Measurements from ENCODE around the gene KHDC1.
"Not testable (repeated sequence)": the region's sequence is repeated elsewhere in the genome, so short reads cannot be mapped to it uniquely, and the experiment has no call there.

Gene KHDC1, protein sequence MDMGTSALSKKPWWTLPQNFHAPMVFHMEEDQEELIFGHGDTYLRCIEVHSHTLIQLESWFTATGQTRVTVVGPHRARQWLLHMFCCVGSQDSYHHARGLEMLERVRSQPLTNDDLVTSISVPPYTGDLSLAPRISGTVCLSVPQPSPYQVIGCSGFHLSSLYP

DNA sequence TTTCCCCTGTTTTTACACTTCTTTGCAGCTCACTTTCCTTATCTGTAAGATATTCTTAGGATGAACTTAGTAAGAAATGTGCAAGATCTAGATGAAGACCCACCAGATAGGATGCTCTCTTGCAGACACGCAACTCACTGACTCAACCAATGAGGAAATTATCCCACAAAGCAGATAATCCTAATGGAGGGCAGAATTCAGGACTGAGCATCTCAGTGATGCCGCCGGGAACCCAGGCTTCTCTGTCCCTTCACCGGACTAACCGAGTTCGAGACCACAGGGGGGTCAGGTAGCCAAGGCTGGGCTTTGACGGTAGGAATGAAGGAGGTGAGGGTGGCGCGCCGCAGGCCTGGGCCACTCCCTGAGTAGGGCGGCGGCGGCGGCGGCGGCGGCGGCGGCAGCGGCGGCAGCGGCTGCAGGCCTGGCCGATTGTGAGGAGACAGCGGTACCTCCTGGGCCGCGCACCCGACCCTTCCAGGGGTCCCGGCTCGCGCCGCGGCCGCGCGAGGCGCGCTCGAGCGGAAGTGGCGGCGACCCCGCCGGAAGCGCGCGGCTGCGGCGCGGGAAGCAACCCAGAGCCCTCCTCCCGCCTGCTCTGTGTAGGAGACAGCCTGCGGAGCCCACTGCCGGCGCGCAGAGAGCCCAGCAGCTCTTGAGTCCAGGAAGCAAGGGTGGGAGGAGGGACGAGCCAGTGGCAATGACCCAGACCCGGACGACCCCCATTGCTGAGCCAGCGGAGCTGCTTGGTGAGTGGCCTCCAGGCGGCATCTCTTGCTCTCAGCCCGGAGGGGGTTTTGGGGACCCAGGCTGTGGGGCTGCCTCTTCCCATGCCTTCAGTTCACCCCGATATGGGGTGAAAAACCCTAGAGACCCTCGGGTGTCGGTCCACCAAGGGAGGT, at the start of gene KHDC1:
Gene KHDC1 (minus strand): TSS at position 526 of the 899 bp plus-strand sequence. CDS start 20,679 bp downstream, outside the sequence.
- peak; percentile 86 for DNase-seq

DNA sequence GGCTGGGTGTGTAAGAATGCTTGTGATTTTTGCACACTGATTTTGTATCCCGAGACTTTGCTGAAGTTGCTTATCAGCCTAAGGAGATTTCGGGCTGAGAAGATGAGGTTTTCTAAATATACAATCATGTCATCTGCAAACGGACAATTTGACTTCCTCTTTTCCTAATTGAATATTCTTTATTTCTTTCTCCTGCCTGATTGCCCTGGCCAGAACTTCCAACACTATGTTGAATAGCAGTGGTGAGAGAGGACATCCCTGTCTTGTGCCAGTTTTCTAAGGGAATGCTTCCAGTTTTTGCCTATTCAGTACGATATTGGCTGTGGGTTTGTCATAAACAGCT, 47.5 kb upstream of the KHDC1 start:
- not testable (repeated sequence) for DNase-seq

DNA sequence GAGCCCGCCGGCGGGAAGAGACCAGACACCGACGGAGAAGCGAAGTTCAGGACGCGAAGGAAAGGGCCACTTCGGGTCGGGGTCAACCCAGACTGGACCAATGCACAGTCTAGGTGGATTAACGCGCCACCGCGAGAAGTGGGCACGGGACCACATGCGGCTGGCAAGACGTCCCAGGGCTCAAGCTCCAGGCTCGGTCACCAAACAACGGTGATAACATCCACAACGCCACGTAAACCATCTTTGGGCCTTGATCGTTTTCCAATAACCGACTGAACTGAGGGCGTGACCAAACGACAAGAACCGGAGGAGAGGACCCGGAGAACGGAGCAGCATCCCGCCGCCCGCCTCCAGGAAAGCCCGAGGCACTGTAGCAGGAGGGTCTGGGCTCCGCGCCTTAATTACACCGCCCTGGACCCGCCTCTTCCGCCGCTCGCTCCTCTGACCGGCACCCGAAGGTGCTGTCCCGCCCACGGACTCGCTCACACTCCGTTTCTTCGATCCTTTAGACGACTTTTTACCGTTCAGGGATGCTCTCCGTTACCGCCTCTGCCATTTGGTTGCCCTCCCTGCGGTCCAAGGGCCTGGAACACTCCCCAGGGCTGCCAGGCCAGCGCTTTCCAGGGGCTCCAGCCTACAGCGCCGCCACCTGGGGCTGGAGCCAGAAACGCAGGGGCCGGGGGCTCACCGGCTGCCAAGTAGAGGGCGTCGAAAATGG, 46.9 kb upstream of the KHDC1 start:
- DNase-seq: peak; percentile 92

DNA sequence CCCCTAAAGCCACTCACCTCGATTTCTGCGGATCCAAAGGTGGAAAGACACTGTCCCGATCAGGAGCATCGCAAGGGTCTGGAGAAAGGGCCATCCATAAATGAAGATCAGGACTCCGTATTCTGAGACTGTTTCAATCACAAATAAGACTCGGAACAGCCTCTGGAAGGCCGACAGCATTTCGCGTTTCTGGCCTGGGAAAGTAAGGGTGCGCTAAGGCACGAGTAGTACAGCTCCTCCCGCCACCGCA, 46.5 kb upstream of the KHDC1 start:
- DNase-seq: no peak

GRCh38 chr6:73308712-73309534, 45.9 kb upstream of the KHDC1 start:
- DNase-seq: peak; percentile 82

DNA sequence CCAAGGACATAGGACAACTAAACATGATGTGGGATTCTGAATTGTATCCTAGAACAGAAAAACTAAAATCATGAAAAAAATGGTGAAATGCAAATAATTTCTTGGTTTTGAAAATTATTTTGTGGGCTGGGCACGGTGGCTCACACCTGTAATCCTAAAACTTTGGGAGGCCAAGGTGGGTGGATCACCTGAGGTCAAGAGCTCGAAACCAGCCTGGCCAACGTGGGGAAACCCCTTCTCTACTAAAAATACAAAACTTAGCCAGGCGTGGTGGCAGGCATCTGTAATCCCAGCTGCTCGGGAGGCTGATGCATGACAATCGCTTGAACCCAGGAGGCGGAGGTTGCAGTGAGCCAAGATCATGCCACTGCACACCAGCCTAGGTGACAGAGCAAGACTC, 40.8 kb upstream of the KHDC1 start:
- not testable (repeated sequence) for DNase-seq

- DNase-seq: peak; percentile 32
Measured at GRCh38 chr6:73302339-73302738, 39.3 kb upstream of the KHDC1 start.

DNA sequence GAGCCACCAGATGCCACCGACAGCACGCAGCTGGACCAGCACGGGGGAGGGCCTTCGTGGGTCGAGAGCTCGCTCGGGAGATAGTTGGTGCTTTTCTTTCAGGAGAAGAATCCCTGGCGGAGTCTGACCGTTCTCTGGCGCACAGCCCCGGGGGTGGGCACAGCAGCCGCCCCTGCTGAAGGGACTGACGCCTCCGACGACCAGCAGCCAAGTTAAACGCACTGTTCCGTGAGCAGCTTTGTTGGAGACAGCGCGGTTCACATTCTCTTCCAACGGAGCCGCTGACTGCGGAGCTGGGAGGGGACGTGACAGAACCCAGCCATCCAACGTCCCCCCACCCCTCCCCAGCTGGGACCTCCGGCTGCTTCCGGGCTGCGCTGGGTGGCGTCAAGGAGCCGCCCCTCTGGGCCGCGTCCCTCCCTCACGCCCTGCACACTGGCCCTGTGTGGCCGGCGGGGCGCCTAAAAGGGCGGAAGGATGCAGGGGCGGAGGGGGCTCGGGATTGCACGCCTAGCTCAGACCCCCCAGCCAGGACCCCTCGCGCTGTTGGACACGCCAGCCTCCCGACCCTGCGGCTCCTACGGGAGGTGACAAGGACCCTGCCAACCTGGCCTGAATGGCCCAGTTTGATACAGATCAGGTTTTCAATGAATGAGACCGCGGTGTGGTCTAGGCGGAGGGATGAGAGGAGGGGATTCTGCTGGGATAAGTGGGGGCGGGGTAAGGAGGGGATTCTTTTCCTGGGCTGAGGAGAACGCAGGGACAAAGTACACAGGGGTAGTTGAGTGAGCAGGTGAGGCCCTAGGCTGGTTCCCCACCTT, 36.4 kb upstream of the KHDC1 start:
- DNase-seq: no peak

GRCh38 chr6:73293331-73293730, 30.3 kb upstream of the KHDC1 start:
- no peak for DNase-seq

- DNase-seq: peak; percentile 18
Measured at GRCh38 chr6:73290435-73290834, 27.4 kb upstream of the KHDC1 start.

- no peak for DNase-seq
Measured at GRCh38 chr6:73286752-73287151, 23.8 kb upstream of the KHDC1 start.

DNA sequence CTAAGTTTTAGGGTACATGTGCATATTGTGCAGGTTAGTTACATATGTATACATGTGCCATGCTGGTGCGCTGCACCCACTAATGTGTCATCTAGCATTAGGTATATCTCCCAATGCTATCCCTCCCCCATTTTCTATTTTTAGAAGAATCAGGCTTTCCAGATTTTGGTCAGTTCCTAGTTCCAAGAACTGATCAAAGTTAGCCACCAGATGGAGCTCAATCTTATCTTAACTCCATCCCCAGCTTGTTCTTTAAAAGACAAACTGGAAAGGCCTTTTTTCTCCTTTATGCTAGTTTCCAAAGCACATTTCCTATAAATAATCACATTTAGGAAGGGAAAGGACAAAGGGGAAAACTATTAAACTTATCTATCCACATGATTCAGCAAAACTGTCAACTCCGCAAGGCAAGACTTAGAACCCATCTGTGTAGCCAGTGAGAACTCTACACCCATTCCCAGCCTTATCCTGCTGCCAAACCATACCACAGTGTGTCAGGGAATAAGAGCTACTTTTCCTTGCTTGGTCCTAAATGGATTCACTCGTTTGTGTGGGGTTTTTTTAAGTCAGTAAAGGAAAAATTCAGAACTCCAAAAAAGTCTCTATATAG, 22.8 kb upstream of the KHDC1 start:
- DNase-seq: peak; percentile 73

DNA sequence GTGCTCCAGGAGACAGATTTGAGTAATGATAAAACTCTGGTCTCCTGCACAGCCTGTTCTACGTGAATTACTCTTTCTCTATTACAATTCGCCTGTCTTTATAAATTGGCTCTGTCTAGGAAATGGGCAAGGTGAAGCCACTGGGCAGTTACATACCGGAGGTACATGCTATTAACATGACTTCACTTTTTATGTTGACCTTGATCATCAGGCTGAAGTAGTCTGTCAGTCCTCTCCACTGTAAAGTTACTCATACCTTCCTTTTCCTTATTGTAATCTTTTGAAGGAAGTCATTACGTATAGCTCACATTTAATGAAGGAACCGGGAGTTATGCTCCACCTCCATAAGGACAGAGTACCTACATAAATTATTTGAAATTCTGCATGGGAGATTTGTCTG, 19.9 kb upstream of the KHDC1 start:
- no peak for DNase-seq

DNA sequence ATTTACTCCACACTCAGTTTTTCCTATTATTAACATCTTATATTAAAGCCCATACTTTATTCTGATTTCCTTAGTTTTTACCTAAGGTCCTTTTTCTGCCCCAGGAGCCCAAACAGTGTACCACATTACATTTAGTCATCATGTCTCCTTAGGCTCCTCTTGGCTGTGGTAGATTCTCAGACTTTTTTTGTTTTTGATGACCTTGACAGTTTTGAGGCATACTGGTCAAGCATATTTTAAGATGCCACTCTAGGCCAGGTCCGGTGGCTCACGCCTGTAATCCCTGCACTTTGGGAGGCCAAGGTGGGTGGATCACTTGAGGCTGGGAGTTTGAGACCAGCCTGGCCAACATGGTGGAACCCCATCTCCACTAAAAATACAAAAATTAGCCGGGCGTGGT, 18.7 kb upstream of the KHDC1 start:
- DNase-seq: not testable (repeated sequence)

- not testable (repeated sequence) for DNase-seq
Measured at GRCh38 chr6:73269296-73269695, 6.3 kb upstream of the KHDC1 start.

DNA sequence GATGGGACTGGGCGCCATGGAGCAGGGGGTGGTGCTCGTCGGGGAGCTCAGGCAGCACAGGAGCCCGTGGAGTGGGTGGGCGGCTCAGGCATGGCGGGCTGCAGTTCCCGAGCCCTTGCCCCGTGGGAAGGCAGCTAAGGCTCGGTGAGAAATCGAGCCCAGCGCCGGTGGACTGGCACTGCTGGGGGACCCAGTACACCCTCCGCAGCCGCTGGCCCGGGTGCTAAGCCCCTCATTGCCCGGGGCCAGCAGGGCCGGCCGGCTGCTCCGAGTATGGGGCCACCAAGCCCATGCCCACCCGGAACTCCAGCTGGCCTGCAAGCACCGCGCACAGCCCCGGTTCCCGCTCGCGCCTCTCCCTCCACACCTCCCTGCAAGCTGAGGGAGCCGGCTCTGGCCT, 5.9 kb upstream of the KHDC1 start:
- DNase-seq: not testable (repeated sequence)

DNA sequence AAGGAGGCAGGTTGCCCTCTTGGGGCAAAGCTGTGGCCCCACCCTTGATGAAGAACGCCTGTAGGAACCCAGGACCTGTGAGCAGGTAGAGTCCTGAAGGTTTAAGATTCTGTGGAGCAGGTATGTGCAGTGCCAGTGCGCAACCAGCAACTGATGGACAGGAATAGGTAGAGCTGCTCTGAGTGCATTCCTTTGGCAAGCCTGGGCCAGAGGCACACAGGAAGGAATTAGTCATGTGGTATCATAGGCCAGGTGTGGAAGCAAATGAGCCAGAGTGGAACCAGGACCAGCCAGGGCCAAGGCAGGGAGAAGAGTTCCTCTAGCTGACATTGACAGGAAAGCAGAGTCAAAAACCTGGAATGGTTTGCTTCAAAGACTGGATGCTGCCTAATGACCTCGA, 1.4 kb upstream of the KHDC1 start:
- DNase-seq: peak; percentile 69

DNA sequence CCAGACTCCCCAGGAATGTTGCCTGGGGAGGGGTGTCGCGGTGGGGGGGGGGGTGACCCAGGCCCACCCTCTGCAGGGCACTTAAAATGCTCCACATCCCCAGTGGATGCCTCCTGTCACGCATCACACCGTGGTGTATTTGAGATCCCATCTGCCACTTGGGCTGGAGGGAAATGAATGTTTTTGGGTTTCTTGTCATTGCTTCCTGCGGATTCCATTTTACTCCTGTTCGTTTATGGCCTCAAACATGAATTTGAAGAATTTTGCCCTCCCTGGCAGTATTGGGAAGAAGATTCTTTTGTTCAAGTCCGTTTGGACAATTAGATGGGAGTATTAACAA, 544 bp upstream of the KHDC1 start:
- DNase-seq: peak; percentile 44

- no peak for DNase-seq
Measured at GRCh38 chr6:73258721-73259120, 4.3 kb downstream of the KHDC1 start.

DNA sequence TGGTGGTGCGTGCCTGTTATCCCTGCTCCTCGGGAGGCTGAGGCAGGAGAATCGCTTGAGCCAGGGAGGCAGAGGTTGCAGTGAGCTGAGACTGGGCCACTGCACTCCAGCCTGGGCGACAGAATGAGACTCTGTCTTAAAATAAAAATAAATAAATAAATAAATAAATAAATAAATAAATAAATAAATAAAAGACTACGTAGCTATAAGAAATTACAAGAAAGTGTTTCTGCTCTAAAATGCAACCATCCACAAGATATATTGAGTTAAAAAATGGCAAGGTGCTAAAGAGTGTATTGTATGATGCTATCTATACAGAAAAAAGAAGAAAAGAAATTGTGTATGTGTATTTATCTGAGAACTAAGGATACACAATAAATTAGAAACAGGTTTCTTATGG, 8.7 kb downstream of the KHDC1 start:
- not testable (repeated sequence) for DNase-seq

- no peak for DNase-seq
Measured at GRCh38 chr6:73252703-73253102, 10.3 kb downstream of the KHDC1 start.

DNA sequence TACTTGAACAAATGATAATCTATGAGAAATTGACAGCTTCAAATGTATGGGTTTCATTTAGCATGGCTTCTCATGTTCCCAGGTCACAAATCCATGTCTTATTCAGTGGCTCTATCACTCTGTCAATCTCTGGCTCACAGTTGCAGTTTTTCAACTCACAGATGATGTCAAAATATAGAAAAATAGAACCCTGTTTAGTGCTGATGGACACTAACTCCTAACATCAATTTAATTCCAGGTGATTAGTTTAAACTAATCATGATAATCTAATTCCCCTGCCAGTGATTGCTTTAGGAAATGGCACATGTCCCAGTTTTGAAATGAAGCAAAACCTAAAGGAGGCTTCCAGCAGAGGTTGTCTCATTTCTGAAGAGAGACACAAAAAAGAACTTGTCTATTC, 13.0 kb downstream of the KHDC1 start:
- no peak for DNase-seq

Measured in DMS53 (cell line).